ENCODE measurements around the gene FRMD3. TPM values are rescaled to one million over a fixed set of nuclear protein-coding genes. Genes with fewer than 3 reads are reported as not detected.

Gene FRMD3
- total RNA-seq, 8 experiments from 2014 or later: 1.3 to 34.4 (median 4.0) TPM

DNA sequence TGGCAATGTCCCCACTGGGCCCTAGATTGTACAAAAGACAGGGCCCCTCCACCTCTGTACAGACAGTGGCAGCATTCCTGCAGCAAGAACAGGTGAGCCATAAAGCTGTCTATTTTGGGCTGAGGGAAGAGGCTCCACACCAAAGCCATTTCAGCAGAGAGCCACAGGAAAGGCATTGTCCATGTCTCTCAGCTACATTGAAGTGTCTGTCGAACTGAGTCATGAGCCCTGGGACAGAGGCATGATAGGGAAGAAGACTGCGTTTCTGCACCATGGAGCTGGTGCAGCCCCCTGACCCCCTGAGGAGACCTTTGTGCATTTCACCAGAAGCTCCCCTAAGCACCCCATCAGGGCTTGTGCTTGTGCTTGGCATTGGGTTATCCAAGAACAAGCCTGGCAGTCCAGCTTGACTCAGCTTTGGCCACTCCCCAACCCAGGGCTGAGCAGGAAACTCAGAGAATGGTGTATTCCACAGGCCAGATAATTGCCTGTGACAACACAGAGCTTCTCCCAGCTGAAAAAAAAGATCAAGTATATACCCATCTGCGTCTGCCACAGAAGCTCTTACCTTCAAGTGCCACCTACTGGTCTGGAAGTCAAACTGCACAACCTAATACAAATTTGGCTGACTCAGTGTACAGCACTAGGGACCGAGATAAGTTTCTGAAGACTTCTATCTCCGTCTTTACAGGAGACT is 5.9 kb upstream of the FRMD3 start:
- H3K4me1 ChIP-seq (replicated peaks in 1 of 2): no peaks in the 10 kb centered on the region
- ATAC-seq (replicated peaks in 6 of 8): peak in 6 of 8 experiments; percentile 27 to 99 (median 98)
- H3K4me3 ChIP-seq: no peak overlapping the region
- WGBS, 10 experiments: 0 to 80% (median 42%) methylated on average over 1 to 4 of the region's 5 CpGs; no CpG with 5 or more reads in 4 of the 10 experiments
- H3K27ac ChIP-seq: no peak overlapping the region
- in situ Hi-C loops (cut with MboI; ENCODE audit: low pct_unique_long_range_greater_than_20kb in 2 of 9, low sequenced_read_pairs in 9 of 9, unreplicated experiment in 9 of 9): loop anchor here in 4 of 9 experiments (10.0 to 25.0 kb wide), 3 partner anchors 199 to 332 kb away; no protein-coding TSS in a partner anchor

GRCh38 chr9:83538890-83539238 is 663 bp upstream of the FRMD3 start:
- ATAC-seq (replicated peaks in 6 of 8): no peak
- 40 to 81% (median 70%) methylated on average over 2 to 5 of the region's 6 CpGs; no CpG with 5 or more reads in 3 of the 10 experiments for WGBS, 10 experiments
- H3K4me1 ChIP-seq (replicated peaks in 1 of 2): peaks cover 0 to 5% of the 10 kb centered on the region in 2 donors
- in situ Hi-C loops (cut with MboI; ENCODE audit: low pct_unique_long_range_greater_than_20kb in 2 of 9, low sequenced_read_pairs in 9 of 9, unreplicated experiment in 9 of 9): loop anchor here in 4 of 9 experiments (10.0 to 25.0 kb wide), 3 partner anchors 202 to 327 kb away; no protein-coding TSS in a partner anchor
- peak overlapping the region; percentile 47 to 83 (median 56) for H3K4me3 ChIP-seq
- H3K27ac ChIP-seq: no peak overlapping the region

DNA sequence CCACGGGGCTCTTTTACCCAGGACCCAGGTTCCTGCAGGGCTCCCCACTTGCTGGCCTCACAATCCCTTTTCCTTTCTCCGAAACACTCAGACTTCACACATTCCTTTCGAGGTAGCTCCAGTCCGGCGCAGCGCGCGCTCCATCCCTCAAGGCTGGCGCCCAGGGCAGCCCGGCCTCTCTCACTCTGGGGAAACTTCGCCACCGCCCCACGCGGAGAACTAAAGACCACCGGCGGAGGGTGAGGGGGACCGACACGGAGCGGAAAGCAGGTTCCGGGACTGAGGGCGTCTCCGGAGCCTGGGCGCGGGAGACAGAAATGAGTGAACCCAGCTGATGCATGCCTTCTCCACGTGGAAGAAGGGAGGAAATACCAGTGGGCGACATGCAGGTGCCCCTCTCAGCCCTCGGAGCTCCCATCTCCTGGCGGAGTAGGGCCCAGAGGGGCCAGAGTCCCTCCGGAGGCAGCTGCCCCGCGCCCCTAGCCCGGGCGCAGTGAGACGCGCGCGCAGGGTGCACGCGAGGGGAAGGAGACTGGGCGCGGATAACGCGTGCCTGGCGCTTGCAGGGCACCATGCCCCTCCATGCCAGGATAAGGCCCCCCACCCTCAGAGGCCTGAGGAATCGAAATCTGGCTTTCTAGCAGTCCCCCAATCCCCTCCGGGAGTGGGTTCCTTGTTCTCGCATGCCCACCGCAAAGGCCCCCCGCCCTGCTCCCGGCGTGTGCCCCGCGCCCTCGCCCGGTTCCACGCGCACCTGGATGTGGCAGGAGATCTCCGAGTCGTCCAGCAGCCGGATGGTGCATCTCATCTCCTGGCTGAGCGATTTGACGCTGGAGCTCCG is 650 bp downstream of the FRMD3 start:
- H3K4me3 ChIP-seq: peak overlapping the region; percentile 47 to 83 (median 56)
- 0 to 33% (median 5%) methylated on average over 1 to 14 of the region's 63 CpGs; no CpG with 5 or more reads in 4 of the 10 experiments for WGBS, 10 experiments
- peak in 2 of 8 experiments; percentile 2 to 4 for ATAC-seq (replicated peaks in 6 of 8)
- in situ Hi-C loops (cut with MboI; ENCODE audit: low pct_unique_long_range_greater_than_20kb in 2 of 9, low sequenced_read_pairs in 9 of 9, unreplicated experiment in 9 of 9): loop anchor here in 4 of 9 experiments (10.0 to 25.0 kb wide), 3 partner anchors 200 to 325 kb away; no protein-coding TSS in a partner anchor
- peaks cover 0 to 5% of the 10 kb centered on the region in 2 donors for H3K4me1 ChIP-seq (replicated peaks in 1 of 2)
- peak overlapping the region in 1 of 2 donors; percentile 77 for H3K27ac ChIP-seq

GRCh38 chr9:83536332-83536731 is 1.9 kb downstream of the FRMD3 start:
- Histone ChIP-seq H3K4me3 (peak overlapping the region in 1 of 5 donors; percentile 53), H3K4me1 (replicated peaks in 1 of 2) (peaks cover 0 to 5% of the 10 kb centered on the region in 2 donors), H3K27ac (no peak overlapping the region)
- in situ Hi-C loops (cut with MboI; ENCODE audit: low pct_unique_long_range_greater_than_20kb in 2 of 9, low sequenced_read_pairs in 9 of 9, unreplicated experiment in 9 of 9): loop anchor here in 4 of 9 experiments (10.0 to 25.0 kb wide), 3 partner anchors 199 to 324 kb away; no protein-coding TSS in a partner anchor
- WGBS, 10 experiments: 40 to 83% (median 59%) methylated on average over 1 of the region's 1 CpG; no CpG with 5 or more reads in 4 of the 10 experiments
- no peak for ATAC-seq (replicated peaks in 6 of 8)

- peaks cover 0 to 5% of the 10 kb centered on the region in 2 donors for H3K4me1 ChIP-seq (replicated peaks in 1 of 2)
- in situ Hi-C loops (cut with MboI; ENCODE audit: low pct_unique_long_range_greater_than_20kb in 2 of 9, low sequenced_read_pairs in 9 of 9, unreplicated experiment in 9 of 9): loop anchor here in 4 of 9 experiments (10.0 to 25.0 kb wide), 3 partner anchors 198 to 323 kb away; no protein-coding TSS in a partner anchor
- no peak for ATAC-seq (replicated peaks in 6 of 8)
- H3K27ac ChIP-seq: no peak overlapping the region
- 49 to 95% (median 79%) methylated on average over 1 to 3 of the region's 3 CpGs; no CpG with 5 or more reads in 1 of the 10 experiments for WGBS, 10 experiments
- no peak overlapping the region for H3K4me3 ChIP-seq
Observed at GRCh38 chr9:83535736-83536135, 2.5 kb downstream of the FRMD3 start.

DNA sequence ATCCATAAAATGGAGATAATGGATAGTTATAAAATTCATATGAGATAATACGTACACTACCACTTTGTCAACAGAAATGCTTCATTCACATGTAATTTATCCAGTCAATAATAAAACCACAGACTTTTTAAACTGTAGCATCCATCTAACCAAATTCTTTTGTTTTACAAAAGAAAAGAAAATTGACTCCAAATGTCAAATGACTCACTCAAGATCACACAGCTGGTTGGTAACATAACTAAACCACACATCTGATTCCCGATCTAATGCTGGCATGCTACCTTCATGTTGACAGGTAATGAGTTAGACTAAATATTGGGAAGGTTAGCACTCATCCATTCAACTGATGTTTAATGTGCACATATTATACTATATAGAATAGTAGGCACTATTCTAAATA is 4.9 kb downstream of the FRMD3 start:
- H3K4me3 ChIP-seq: no peak overlapping the region
- H3K27ac ChIP-seq: no peak overlapping the region
- peaks cover 0 to 5% of the 10 kb centered on the region in 2 donors for H3K4me1 ChIP-seq (replicated peaks in 1 of 2)
- in situ Hi-C loops (cut with MboI; ENCODE audit: low pct_unique_long_range_greater_than_20kb in 2 of 9, low sequenced_read_pairs in 9 of 9, unreplicated experiment in 9 of 9): loop anchor here in 4 of 9 experiments (10.0 to 25.0 kb wide), 3 partner anchors 196 to 321 kb away; no protein-coding TSS in a partner anchor
- WGBS, 10 experiments: 17 to 100% (median 64%) methylated on average over 1 to 2 of the region's 2 CpGs; no CpG with 5 or more reads in 1 of the 10 experiments
- no peak for ATAC-seq (replicated peaks in 6 of 8)

- in situ Hi-C loops (cut with MboI; ENCODE audit: low pct_unique_long_range_greater_than_20kb in 2 of 9, low sequenced_read_pairs in 9 of 9, unreplicated experiment in 9 of 9): loop anchor here in 4 of 9 experiments (25.0 kb wide), 2 partner anchors 190 to 315 kb away; no protein-coding TSS in a partner anchor
- Histone ChIP-seq H3K4me1 (replicated peaks in 1 of 2) (no peaks in the 10 kb centered on the region), H3K27ac (no peak overlapping the region), H3K4me3 (no peak overlapping the region)
- peak in 2 of 8 experiments; percentile 69 to 70 for ATAC-seq (replicated peaks in 6 of 8)
- 0 to 88% (median 26%) methylated on average over 1 to 3 of the region's 3 CpGs for WGBS, 10 experiments
Observed at GRCh38 chr9:83526901-83527300, 11.3 kb downstream of the FRMD3 start.

- no peak for ATAC-seq (replicated peaks in 6 of 8)
- in situ Hi-C loops (cut with MboI; ENCODE audit: low pct_unique_long_range_greater_than_20kb in 2 of 9, low sequenced_read_pairs in 9 of 9, unreplicated experiment in 9 of 9): loop anchor here in 4 of 9 experiments (25.0 kb wide), 2 partner anchors 189 to 314 kb away; no protein-coding TSS in a partner anchor
- 67 to 100% (median 96%) methylated on average over 1 to 2 of the region's 2 CpGs; no CpG with 5 or more reads in 2 of the 10 experiments for WGBS, 10 experiments
- Histone ChIP-seq H3K27ac (no peak overlapping the region), H3K4me1 (replicated peaks in 1 of 2) (no peaks in the 10 kb centered on the region), H3K4me3 (no peak overlapping the region)
Observed at GRCh38 chr9:83526211-83526610, 12.0 kb downstream of the FRMD3 start.

- no peaks in the 10 kb centered on the region for H3K4me1 ChIP-seq (replicated peaks in 1 of 2)
- in situ Hi-C loops (cut with MboI; ENCODE audit: low pct_unique_long_range_greater_than_20kb in 2 of 9, low sequenced_read_pairs in 9 of 9, unreplicated experiment in 9 of 9): no loop called here
- ATAC-seq (replicated peaks in 6 of 8): no peak
- H3K4me3 ChIP-seq: no peak overlapping the region
- H3K27ac ChIP-seq: no peak overlapping the region
Observed at GRCh38 chr9:83523684-83524083, 14.5 kb downstream of the FRMD3 start.

DNA sequence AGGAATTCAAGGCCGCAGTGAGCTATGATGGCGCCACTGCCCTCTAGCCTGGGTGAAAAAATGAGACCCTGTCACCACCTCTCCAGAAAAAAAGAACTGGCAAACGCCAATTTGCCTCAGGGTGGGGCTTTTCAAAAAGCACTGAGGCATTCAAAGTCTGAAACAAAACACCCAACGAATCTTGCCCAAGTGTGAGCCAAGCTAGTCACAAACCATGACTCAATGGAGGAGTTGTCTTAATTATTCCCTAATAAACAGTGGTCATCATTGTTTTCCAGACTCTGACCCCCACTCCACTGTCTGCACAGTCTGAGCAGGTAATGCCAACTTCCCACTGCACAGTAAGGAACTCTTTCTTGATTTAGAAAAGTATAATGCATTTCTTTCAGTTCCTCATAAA is 16.8 kb downstream of the FRMD3 start:
- in situ Hi-C loops (cut with MboI; ENCODE audit: low pct_unique_long_range_greater_than_20kb in 2 of 9, low sequenced_read_pairs in 9 of 9, unreplicated experiment in 9 of 9): no loop called here
- Histone ChIP-seq H3K27ac (no peak overlapping the region), H3K4me3 (no peak overlapping the region), H3K4me1 (replicated peaks in 1 of 2) (no peaks in the 10 kb centered on the region)
- 0 to 84% (median 68%) methylated on average over 1 to 4 of the region's 4 CpGs; no CpG with 5 or more reads in 2 of the 10 experiments for WGBS, 10 experiments
- peak in 1 of 8 experiments; percentile 27 for ATAC-seq (replicated peaks in 6 of 8)

- H3K4me3 ChIP-seq: no peak overlapping the region
- H3K4me1 ChIP-seq (replicated peaks in 1 of 2): no peaks in the 10 kb centered on the region
- WGBS, 10 experiments: 67 to 100% (median 100%) methylated on average over 1 of the region's 1 CpG; no CpG with 5 or more reads in 5 of the 10 experiments
- in situ Hi-C loops (cut with MboI; ENCODE audit: low pct_unique_long_range_greater_than_20kb in 2 of 9, low sequenced_read_pairs in 9 of 9, unreplicated experiment in 9 of 9): no loop called here
- H3K27ac ChIP-seq: no peak overlapping the region
- no peak for ATAC-seq (replicated peaks in 6 of 8)
Observed at GRCh38 chr9:83521011-83521410, 17.2 kb downstream of the FRMD3 start.

DNA sequence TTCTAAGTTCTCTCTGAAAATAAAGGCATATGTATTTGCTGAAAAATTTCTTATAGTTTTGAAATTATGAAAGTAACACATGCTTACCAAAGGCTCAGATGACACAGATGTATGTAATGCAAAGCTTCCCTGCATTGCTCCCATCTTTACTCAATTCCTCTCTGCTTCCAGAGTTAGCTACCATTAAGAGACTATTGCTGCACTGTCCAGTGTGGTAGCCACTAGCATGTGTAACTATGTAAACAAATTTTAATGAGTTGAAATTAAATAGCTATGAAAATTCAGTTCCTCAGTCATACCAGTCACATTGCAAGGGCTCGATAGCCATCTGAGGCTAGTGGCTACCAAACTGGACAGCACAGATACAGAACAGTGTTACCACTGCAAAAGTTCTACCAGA is 17.9 kb downstream of the FRMD3 start:
- in situ Hi-C loops (cut with MboI; ENCODE audit: low pct_unique_long_range_greater_than_20kb in 2 of 9, low sequenced_read_pairs in 9 of 9, unreplicated experiment in 9 of 9): no loop called here
- 58 to 100% (median 94%) methylated on average over 1 of the region's 1 CpG; no CpG with 5 or more reads in 4 of the 10 experiments for WGBS, 10 experiments
- H3K27ac ChIP-seq: no peak overlapping the region
- peak in 1 of 8 experiments; percentile 32 for ATAC-seq (replicated peaks in 6 of 8)
- no peaks in the 10 kb centered on the region for H3K4me1 ChIP-seq (replicated peaks in 1 of 2)
- H3K4me3 ChIP-seq: no peak overlapping the region
